ENCODE measurements around the gene SLK.

GRCh38 chr10:103921248-103921647 is 45.7 kb upstream of the SLK start:
- TF ChIP-seq, protein P1, sequence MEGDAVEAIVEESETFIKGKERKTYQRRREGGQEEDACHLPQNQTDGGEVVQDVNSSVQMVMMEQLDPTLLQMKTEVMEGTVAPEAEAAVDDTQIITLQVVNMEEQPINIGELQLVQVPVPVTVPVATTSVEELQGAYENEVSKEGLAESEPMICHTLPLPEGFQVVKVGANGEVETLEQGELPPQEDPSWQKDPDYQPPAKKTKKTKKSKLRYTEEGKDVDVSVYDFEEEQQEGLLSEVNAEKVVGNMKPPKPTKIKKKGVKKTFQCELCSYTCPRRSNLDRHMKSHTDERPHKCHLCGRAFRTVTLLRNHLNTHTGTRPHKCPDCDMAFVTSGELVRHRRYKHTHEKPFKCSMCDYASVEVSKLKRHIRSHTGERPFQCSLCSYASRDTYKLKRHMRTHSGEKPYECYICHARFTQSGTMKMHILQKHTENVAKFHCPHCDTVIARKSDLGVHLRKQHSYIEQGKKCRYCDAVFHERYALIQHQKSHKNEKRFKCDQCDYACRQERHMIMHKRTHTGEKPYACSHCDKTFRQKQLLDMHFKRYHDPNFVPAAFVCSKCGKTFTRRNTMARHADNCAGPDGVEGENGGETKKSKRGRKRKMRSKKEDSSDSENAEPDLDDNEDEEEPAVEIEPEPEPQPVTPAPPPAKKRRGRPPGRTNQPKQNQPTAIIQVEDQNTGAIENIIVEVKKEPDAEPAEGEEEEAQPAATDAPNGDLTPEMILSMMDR (IDR thresholded peaks at IDR 0.05): no peak
- no peak for TF ChIP-seq POLR2A (IDR thresholded peaks at IDR 0.05)
